SH-SY5Y (cell line): ENCODE measurements around the gene PADI2.

Source experiments
- GATA2 ChIP-seq: IDR thresholded peaks from 2 replicates; pipeline ENCODE4 v1.6.1; 2011; ENCODE audit warnings: mild to moderate bottlenecking, low read depth, low read length
- GATA3 ChIP-seq: IDR thresholded peaks from 2 replicates; pipeline ENCODE4 v1.6.1; 2011; ENCODE audit warnings: low read depth, mild to moderate bottlenecking, low read length, moderate library complexity

DNA sequence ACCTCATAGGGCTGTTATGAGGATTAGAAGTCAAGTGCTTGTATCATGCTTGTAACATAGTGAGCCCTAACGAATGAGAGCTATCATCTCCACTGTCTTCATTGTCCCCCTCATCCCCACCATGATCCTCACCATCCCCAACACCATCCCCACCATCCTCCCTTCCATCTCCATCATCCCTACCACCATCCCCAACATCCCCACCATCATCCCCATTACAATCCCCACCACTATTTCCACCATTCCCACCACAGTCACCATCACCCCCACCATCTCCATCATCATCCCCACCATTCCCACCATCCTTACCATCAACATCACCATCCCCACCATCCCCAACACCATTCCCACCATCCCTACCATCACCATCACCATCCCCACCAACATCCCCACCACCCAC, 46.6 kb upstream of the PADI2 start:
- TF ChIP-seq GATA2 (no peak), GATA3 (no peak)
